ENCODE results near the gene MYMK.
"Not testable (repeated sequence)": the region's sequence is repeated elsewhere in the genome, so short reads cannot be mapped to it uniquely, and the experiment has no call there.

The MYMK gene

GRCh38 chr9:133524679-133525228, at the start of gene MYMK:
TSS of gene MYMK (minus strand) at chr9:133524959. CDS start at chr9:133524844, 115 bp downstream.
- FAIRE-seq = no peak

- no peak for FAIRE-seq
Measured at GRCh38 chr9:133573791-133574515, 49.2 kb upstream of the MYMK start.

- FAIRE-seq = no peak
Measured at GRCh38 chr9:133572821-133573361, 48.1 kb upstream of the MYMK start.

- no peak for FAIRE-seq
Measured at GRCh38 chr9:133571896-133572595, 47.3 kb upstream of the MYMK start.

GRCh38 chr9:133571391-133571890, 46.7 kb upstream of the MYMK start:
- FAIRE-seq = no peak

- no peak for FAIRE-seq
Measured at GRCh38 chr9:133570691-133571080, 45.9 kb upstream of the MYMK start.

GRCh38 chr9:133569891-133570690, 45.3 kb upstream of the MYMK start:
- FAIRE-seq = no peak

GRCh38 chr9:133569121-133569785, 44.5 kb upstream of the MYMK start:
- no peak for FAIRE-seq

GRCh38 chr9:133568186-133568585, 43.4 kb upstream of the MYMK start:
- no peak for FAIRE-seq

GRCh38 chr9:133566817-133567216, 42.1 kb upstream of the MYMK start:
- FAIRE-seq = no peak

GRCh38 chr9:133566382-133566781, 41.6 kb upstream of the MYMK start:
- no peak for FAIRE-seq

GRCh38 chr9:133564451-133565116, 39.8 kb upstream of the MYMK start:
- no peak for FAIRE-seq

- FAIRE-seq = not testable (repeated sequence)
Measured at GRCh38 chr9:133563814-133564213, 39.1 kb upstream of the MYMK start.

GRCh38 chr9:133563291-133563796, 38.6 kb upstream of the MYMK start:
- no peak for FAIRE-seq

- FAIRE-seq = no peak
Measured at GRCh38 chr9:133562611-133563290, 38.0 kb upstream of the MYMK start.

GRCh38 chr9:133561976-133562554, 37.3 kb upstream of the MYMK start:
- no peak for FAIRE-seq

- FAIRE-seq = no peak
Measured at GRCh38 chr9:133560944-133561343, 36.2 kb upstream of the MYMK start.

- no peak for FAIRE-seq
Measured at GRCh38 chr9:133560311-133560710, 35.6 kb upstream of the MYMK start.

GRCh38 chr9:133558191-133559126, 33.7 kb upstream of the MYMK start:
- no peak for FAIRE-seq
